OCI-LY3 (cell line): Measurements from ENCODE around the gene RAD51B.

Source experiments
- H2AFZ ChIP-seq: fragments of 200-600, 300-600 bp; shearing (Covaris generic); 2 replicates; pipeline ENCODE4 v1.6.0; 2014; ENCODE audit warnings: antibody characterized with exemption, low read depth, low read length
- H3K27ac ChIP-seq: fragments of 200-600, 300-600 bp; sonication (generic); 2 replicates; pipeline ENCODE4 v1.5.1; 2014; ENCODE audit warnings: mild to moderate bottlenecking, low read length, moderate library complexity, mixed read lengths
- H3K27me3 ChIP-seq: fragments of 200-600, 300-600 bp; sonication (generic); 2 replicates; pipeline ENCODE4 v1.6.1; 2014; ENCODE audit warnings: low read depth, low read length, mixed read lengths
- H3K36me3 ChIP-seq: fragments of 200-600, 300-600 bp; sonication (generic); replicated peaks from 2 replicates; pipeline ENCODE3; 2014; ENCODE audit warnings: low read depth, low read length, mixed read lengths
- H3K4me1 ChIP-seq: fragments of 300-600, 200-600 bp; sonication (generic); 2 replicates; pipeline ENCODE4 v1.6.1; 2014; ENCODE audit warnings: low read length, mixed read lengths
- H3K4me2 ChIP-seq: fragments of 200-600, 300-600 bp; sonication (generic); 2 replicates; pipeline ENCODE4 v1.6.1; 2014; ENCODE audit warnings: low read length, mixed read lengths
- H3K4me3 ChIP-seq: fragments of 300-600, 200-600 bp; sonication (generic); 2 replicates; pipeline ENCODE4 v1.5.1; 2014; ENCODE audit warnings: antibody characterized with exemption, mild to moderate bottlenecking, low read length, moderate library complexity
- H3K79me2 ChIP-seq: fragments of 300-600, 200-600 bp; shearing (Covaris generic); 2 replicates; pipeline ENCODE4 v1.6.1; 2014; ENCODE audit warnings: mild to moderate bottlenecking, low read length, mixed read lengths
- H3K9ac ChIP-seq: fragments of 300-600, 200-600 bp; shearing (Covaris generic); 2 replicates; pipeline ENCODE4 v1.6.0; 2014; ENCODE audit warnings: mild to moderate bottlenecking, low read length, moderate library complexity
- H3K9me3 ChIP-seq: fragments of 200-600, 300-600 bp; shearing (Covaris generic); 2 replicates; pipeline ENCODE4 v1.6.1; 2014; ENCODE audit warnings: low read length, mixed read lengths; ENCODE audit not compliant: insufficient read depth
- H4K20me1 ChIP-seq: fragments of 200-600, 300-600 bp; sonication (generic); 2 replicates; pipeline ENCODE4 v1.6.1; 2016; ENCODE audit warnings: low read length, mixed read lengths; ENCODE audit not compliant: insufficient read depth
- EZH2phosphoT487 ChIP-seq: fragments of 200-600 bp; shearing (Covaris generic); IDR thresholded peaks from 2 replicates; pipeline ENCODE4 v1.6.1; 2018; ENCODE audit warnings: antibody characterized with exemption, mixed run types, low read depth
- TF ChIP-seq, protein P1 (sequence below): fragments of 200-600, 300-600 bp; sonication (generic); IDR thresholded peaks from 2 replicates; pipeline ENCODE4 v1.5.1; 2014; ENCODE audit warnings: antibody characterized with exemption, low read length, low read depth

RAD51B gene

GRCh38 chr14:68372368-68372767 is 552.8 kb downstream of the RAD51B start:
- Histone ChIP-seq H3K4me1 (peaks cover 44% of the 10 kb centered on the region), H3K9me3 (no peaks in the 10 kb centered on the region), H3K27ac (no peak overlapping the region), H3K27me3 (no peaks in the 10 kb centered on the region), H3K79me2 (no peaks in the 10 kb centered on the region), H3K36me3 (peaks cover 4% of the 10 kb centered on the region), H4K20me1 (no peaks in the 10 kb centered on the region), H3K9ac (no peak overlapping the region), H2AFZ (no peak overlapping the region), H3K4me2 (no peak overlapping the region), H3K4me3 (no peak overlapping the region)
- TF ChIP-seq EZH2phosphoT487, result no peak
- TF ChIP-seq, protein P1, sequence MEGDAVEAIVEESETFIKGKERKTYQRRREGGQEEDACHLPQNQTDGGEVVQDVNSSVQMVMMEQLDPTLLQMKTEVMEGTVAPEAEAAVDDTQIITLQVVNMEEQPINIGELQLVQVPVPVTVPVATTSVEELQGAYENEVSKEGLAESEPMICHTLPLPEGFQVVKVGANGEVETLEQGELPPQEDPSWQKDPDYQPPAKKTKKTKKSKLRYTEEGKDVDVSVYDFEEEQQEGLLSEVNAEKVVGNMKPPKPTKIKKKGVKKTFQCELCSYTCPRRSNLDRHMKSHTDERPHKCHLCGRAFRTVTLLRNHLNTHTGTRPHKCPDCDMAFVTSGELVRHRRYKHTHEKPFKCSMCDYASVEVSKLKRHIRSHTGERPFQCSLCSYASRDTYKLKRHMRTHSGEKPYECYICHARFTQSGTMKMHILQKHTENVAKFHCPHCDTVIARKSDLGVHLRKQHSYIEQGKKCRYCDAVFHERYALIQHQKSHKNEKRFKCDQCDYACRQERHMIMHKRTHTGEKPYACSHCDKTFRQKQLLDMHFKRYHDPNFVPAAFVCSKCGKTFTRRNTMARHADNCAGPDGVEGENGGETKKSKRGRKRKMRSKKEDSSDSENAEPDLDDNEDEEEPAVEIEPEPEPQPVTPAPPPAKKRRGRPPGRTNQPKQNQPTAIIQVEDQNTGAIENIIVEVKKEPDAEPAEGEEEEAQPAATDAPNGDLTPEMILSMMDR, result no peak

- H3K36me3 ChIP-seq, result peaks cover 4% of the 10 kb centered on the region
- no peaks in the 10 kb centered on the region for H3K9me3 ChIP-seq
- no peak overlapping the region for H2AFZ ChIP-seq
- TF ChIP-seq, protein P1, result no peak
- TF ChIP-seq EZH2phosphoT487, result no peak
- no peak overlapping the region for H3K4me2 ChIP-seq
- no peaks in the 10 kb centered on the region for H4K20me1 ChIP-seq
- no peak overlapping the region for H3K9ac ChIP-seq
- no peak overlapping the region for H3K27ac ChIP-seq
- H3K27me3 ChIP-seq, result no peaks in the 10 kb centered on the region
- H3K4me1 ChIP-seq, result peaks cover 44% of the 10 kb centered on the region
- no peak overlapping the region for H3K4me3 ChIP-seq
- no peaks in the 10 kb centered on the region for H3K79me2 ChIP-seq
These were observed 553.6 kb downstream of the RAD51B start for GRCh38 chr14:68373124-68373646.

GRCh38 chr14:68373847-68374444 is 554.4 kb downstream of the RAD51B start:
- no peak overlapping the region for H3K4me3 ChIP-seq
- H3K79me2 ChIP-seq, result no peaks in the 10 kb centered on the region
- no peak overlapping the region for H3K4me2 ChIP-seq
- no peaks in the 10 kb centered on the region for H3K9me3 ChIP-seq
- H3K36me3 ChIP-seq, result peaks cover 4% of the 10 kb centered on the region
- H3K9ac ChIP-seq, result no peak overlapping the region
- peaks cover 39% of the 10 kb centered on the region for H3K4me1 ChIP-seq
- no peak overlapping the region for H2AFZ ChIP-seq
- H4K20me1 ChIP-seq, result no peaks in the 10 kb centered on the region
- H3K27ac ChIP-seq, result no peak overlapping the region
- TF ChIP-seq, protein P1, result no peak
- no peak for TF ChIP-seq EZH2phosphoT487
- no peaks in the 10 kb centered on the region for H3K27me3 ChIP-seq

DNA sequence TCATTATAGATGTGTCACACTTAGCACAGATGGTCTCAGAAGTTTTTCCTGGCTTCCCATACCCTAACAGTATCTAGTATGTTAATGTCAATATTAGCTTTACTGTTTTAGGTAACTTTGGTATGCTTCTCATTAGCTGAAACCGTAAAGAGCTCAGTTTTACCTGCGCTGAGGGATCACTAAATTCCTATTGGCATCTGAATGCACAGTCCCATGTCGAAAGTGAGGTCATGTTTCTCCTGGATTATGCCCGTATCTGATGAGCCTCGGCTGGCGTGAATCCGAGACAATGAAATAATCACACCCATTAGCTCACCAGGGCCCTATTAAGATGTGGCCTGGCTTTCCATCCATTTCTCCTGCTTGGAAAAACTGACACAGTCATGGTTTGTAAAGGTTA is 555.1 kb downstream of the RAD51B start:
- no peak overlapping the region for H3K4me3 ChIP-seq
- peaks cover 4% of the 10 kb centered on the region for H3K36me3 ChIP-seq
- no peak overlapping the region for H3K9ac ChIP-seq
- no peak overlapping the region for H3K27ac ChIP-seq
- H2AFZ ChIP-seq, result no peak overlapping the region
- TF ChIP-seq, protein P1, result no peak
- TF ChIP-seq EZH2phosphoT487, result no peak
- peaks cover 32% of the 10 kb centered on the region for H3K4me1 ChIP-seq
- no peak overlapping the region for H3K4me2 ChIP-seq
- no peaks in the 10 kb centered on the region for H4K20me1 ChIP-seq
- H3K9me3 ChIP-seq, result no peaks in the 10 kb centered on the region
- no peaks in the 10 kb centered on the region for H3K27me3 ChIP-seq
- H3K79me2 ChIP-seq, result no peaks in the 10 kb centered on the region
